ELR (cell line): ENCODE data around the gene GLS2.
"Not testable (repeated sequence)": the region's sequence is repeated elsewhere in the genome, so short reads cannot be mapped to it uniquely, and the experiment has no call there.

Experiments used
- DNase-seq: peaks from one replicate; pipeline ENCODE4 v3.0.0-alpha.2; 2015; ENCODE audit warnings: low read depth

GLS2 gene

DNA sequence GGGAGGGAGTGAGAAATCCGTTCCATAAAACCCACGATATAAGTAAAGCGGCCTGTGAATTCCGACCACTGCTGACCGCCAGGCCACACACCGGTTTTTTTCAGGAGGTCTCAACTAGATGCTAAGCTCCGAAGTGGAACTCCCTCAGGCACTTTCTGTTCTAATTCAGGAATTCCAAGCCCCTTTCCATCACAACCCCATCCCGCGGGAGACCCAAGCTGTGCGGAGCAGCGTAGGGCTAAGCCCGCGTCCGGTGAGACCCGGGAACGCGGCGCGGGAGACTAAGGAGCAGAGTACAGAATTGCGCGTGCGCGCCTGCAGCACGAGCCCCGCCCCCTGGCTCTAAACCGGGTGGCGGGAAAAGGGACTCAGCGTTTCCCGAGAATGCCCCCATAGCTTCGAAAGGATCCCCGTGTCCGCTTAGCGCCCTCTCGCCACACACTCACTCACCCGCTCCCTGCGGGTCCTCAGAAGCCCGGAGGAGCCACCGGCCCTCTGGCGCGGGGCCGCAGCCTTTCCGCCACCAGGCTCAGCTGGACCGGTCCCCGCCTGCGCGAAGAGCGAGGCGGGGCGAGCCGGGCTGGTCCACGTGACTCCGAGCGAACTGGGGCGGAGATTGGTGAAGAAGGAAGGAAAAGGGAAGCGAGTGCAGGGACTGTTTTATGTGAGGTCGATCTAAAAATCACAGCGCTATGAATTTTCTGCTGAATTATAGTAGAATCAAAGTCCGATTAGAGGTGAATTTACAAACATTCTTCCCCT is 38.9 kb downstream of the GLS2 start, which contains the start of gene TIMELESS:
TSS of gene TIMELESS (minus strand) at position 567 of the 762 bp plus-strand sequence. CDS start 15,256 bp downstream, outside the sequence.
- DNase-seq: peak; percentile 92

DNA sequence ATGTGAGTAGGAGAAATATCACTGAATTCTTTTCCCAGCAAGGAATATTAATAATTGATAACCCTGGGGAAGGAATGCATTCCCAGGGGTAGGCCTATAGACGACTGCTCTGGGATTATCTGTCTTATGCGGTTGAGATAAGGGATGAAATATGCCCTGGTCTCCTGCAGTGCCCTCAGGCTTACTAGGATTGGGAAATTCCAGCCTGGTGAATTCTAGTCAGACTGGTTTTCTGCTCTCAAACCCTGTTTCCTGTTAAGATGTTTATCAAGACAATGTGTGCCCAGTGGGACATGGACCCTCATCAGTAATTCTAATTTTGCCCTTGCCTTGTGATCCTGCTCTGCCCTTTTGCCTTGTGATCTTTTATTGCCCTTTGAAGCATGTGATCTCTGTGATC is 44.8 kb downstream of the GLS2 start:
- not testable (repeated sequence) for DNase-seq

DNA sequence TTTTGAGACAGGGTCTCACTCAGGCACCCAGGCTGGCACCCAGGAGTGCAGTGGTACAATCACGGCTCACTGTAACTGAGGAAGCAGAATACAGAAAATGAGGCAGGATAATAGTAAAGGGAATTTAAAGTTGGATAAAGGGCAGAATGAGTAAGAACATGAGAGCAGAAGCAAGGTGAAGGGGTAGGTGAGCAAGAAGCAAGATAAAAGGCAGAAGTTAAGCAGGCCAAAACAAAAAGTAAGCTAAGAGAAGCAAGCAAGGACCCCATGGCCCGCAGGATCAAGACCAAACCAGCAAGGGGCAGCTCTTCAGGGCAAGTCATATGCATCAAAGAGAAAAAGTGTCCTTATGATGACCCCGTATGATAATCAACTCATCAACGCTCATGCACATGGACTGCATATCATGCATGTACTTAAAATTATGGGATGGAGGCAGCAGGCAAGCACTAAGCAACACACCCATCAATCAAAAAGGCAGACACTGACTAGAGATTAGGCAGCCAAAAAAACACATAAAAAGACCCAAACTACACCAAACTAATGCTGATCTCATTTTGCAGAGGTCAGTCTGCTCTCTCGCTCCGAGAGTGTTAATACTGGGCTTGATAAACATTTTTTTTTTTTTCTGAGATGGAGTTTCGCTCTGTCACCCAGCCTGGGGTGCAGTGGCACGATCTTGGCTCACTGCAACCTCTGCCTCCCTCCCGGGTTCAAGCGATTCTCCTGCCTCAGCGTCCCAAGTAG is 50.4 kb downstream of the GLS2 start:
- no peak for DNase-seq

GRCh38 chr12:56434828-56435227 is 53.1 kb downstream of the GLS2 start:
- no peak for DNase-seq

- peak; percentile 47 for DNase-seq
Observed at GRCh38 chr12:56431850-56432249, 56.1 kb downstream of the GLS2 start.

DNA sequence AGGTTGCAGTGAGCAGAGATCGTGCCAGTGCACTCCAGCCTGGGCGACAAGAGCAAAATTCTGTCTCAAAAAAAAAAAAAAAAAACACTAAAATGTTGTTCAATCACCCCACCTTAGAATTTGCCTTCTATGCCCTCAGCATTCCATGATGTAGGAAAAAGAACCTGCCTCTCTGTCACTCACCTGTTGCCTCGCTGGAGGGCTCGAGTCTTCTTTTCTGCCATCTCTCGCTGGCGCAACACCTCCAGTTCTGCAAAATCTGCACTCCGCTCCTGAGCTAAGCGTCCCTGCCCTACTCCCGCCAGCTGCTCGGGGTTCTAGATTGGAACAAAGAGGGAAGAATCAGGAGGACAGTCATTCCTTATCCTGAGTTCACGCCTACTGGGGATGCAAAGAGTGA is 56.7 kb downstream of the GLS2 start:
- no peak for DNase-seq

GRCh38 chr12:56425940-56426438 is 62.0 kb downstream of the GLS2 start:
- DNase-seq: no peak

DNA sequence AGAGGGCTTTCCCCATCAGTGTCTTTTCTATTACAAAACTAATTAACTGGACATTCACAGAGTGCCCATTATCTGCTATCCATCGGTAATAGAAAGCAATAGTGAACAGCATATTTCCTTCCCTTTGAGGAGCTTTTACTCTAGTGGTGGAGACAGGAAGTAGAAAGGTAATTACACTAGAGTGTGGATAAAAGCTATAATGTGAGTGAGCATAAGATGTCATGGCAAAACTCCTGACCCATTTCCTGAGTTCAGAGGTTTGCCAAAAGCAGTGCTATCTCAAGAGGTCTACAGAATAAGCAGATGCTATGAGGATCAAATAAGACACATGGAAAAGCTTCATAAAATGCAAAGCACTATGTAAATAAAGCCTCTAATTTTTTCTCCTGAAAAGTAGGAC is 62.8 kb downstream of the GLS2 start:
- DNase-seq: no peak
